HAP-1 (cell line): ENCODE measurements around the gene FOXR1.
"Not testable (repeated sequence)": the region's sequence is repeated elsewhere in the genome, so short reads cannot be mapped to it uniquely, and the experiment has no call there.

Source experiments
- DNase-seq, 2 experiments: peaks; one replicate each; pipeline ENCODE4 v3.0.0-alpha.2; 2016 to 2020; ENCODE audit warnings: low spot score in 2 of 2
- H3K27me3 ChIP-seq: fragments of 250-450 bp; sonication (Bioruptor Pico); 2 replicates; pipeline ENCODE4 v1.5.1; 2020; ENCODE audit warnings: low read depth, mild to moderate bottlenecking, moderate library complexity
- H3K36me3 ChIP-seq: fragments of 250-450 bp; sonication (Bioruptor Pico); replicated peaks from 2 replicates; pipeline ENCODE4 v1.5.1; 2020; ENCODE audit warnings: mild to moderate bottlenecking
- H3K4me1 ChIP-seq: fragments of 250-450 bp; sonication (Bioruptor Pico); 2 replicates; pipeline ENCODE4 v1.5.1; 2020; ENCODE audit warnings: mild to moderate bottlenecking
- H3K4me3 ChIP-seq: fragments of 250-450 bp; sonication (Bioruptor Pico); 2 replicates; pipeline ENCODE4 v1.5.1; 2020; ENCODE audit warnings: mild to moderate bottlenecking, moderate library complexity
- H3K9me3 ChIP-seq: fragments of 250-450 bp; sonication (Bioruptor Pico); 2 replicates; pipeline ENCODE4 v1.5.1; 2020; ENCODE audit warnings: mild to moderate bottlenecking, moderate library complexity
- in situ Hi-C: fragments of 300-500 bp; cut with MboI; formaldehyde crosslinking; loops from 3 replicates; pipeline ENCODE4 v1.14.3; 2020; ENCODE audit warnings: low sequenced_read_pairs, inconsistent platforms, mixed read lengths

Gene FOXR1

DNA sequence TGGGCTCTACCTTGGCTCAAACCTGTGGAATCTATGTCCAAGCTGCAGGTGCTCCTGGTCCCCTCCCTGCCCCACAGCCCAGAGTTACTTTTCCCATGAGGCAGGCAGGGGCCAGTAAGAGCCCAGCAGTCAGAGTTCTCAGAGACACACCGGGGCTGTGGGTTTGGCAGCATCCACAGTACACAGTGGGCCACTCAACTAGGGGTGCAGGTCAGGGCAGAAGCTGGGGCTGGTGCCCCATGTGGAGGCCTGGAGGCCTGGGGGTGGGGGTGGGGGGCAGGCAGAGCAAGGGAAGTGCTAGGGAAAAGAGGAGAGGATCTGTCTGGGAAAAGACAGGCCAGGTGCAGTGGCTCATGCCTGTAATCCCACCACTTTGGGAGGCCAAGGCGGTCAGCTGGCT lies 13.0 kb upstream of the FOXR1 start:
- Histone ChIP-seq H3K36me3 (no peaks in the 10 kb centered on the region), H3K27me3 (peaks cover 4% of the 10 kb centered on the region; the same call in 1 of the 2 replicates), H3K4me3 (no peak overlapping the region), H3K4me1 (no peaks in the 10 kb centered on the region), H3K9me3 (no peaks in the 10 kb centered on the region)
- in situ Hi-C loops: loop anchor here (5.0 kb wide), 1 partner anchor 51 kb away; no protein-coding TSS in a partner anchor
- DNase-seq: no peak

DNA sequence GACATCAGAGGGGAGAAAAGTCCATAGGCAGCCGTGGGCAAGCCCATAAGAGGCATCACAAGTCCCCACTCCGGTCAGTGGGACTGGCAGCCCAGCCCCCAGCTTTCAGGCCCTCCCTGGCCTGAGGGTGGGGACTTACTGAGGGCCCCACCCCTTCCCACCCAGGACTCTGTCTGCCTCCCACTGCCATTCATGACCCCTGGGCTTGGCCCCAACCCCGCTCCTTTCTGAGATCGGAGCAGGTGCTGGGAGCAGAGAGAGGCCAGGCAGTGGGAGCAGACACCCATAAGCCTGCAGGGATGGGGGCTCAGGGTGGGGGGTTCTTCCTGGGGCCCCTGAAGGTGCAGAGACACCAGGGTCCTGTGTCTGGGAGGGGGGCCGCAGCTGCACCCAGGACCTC lies 10.4 kb upstream of the FOXR1 start:
- H3K36me3 ChIP-seq: no peaks in the 10 kb centered on the region
- H3K9me3 ChIP-seq: no peaks in the 10 kb centered on the region
- H3K27me3 ChIP-seq: no peaks in the 10 kb centered on the region
- no peak overlapping the region for H3K4me3 ChIP-seq
- in situ Hi-C loops: no loop called here
- DNase-seq: no peak
- H3K4me1 ChIP-seq: no peaks in the 10 kb centered on the region

DNA sequence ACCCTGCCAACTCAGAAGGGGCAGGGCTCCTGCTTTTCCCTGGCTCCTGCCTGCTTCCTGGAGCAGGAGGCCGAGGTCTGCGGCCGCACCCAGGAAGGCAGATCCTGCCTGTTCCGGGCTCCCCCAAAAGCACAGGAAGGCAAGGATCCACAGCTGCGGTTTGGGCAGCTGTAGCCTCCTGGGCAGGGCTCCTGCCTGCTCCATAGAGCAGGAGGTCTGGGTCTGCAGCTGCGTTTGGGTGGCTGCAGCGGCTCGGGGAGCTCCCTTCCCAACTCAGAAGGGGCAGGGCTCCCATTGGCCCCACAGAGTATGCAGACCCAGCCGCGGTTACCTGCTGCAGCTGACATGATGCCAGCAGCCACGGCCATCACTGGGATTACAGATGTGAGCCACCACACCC lies 10.0 kb upstream of the FOXR1 start:
- Histone ChIP-seq H3K9me3 (no peaks in the 10 kb centered on the region), H3K36me3 (no peaks in the 10 kb centered on the region), H3K27me3 (no peaks in the 10 kb centered on the region), H3K4me3 (no peak overlapping the region), H3K4me1 (no peaks in the 10 kb centered on the region)
- DNase-seq: no peak
- in situ Hi-C loops: no loop called here

DNA sequence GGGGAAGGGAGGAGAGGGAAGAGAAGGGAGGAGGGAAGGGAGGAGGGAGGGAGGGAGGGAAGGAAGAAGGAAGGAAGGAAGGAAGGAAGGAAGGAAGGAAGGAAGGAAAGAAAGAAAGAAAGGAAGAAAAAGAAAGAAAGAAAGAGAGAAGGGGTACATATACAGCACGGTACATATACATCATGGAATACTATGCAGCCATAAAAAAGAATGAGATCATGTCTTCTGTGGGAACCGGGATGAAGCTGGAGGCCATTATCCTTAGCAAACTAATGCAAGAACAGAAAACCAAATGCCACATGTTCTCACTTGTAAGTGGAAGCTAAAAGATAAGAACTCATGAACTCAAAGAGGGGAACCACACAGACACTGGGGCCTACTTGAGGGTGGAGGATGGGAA lies 2.1 kb upstream of the FOXR1 start:
- H3K9me3 ChIP-seq, H3K27me3 ChIP-seq, H3K36me3 ChIP-seq, H3K4me1 ChIP-seq, H3K4me3 ChIP-seq, in situ Hi-C loops, DNase-seq: not testable (repeated sequence)

DNA sequence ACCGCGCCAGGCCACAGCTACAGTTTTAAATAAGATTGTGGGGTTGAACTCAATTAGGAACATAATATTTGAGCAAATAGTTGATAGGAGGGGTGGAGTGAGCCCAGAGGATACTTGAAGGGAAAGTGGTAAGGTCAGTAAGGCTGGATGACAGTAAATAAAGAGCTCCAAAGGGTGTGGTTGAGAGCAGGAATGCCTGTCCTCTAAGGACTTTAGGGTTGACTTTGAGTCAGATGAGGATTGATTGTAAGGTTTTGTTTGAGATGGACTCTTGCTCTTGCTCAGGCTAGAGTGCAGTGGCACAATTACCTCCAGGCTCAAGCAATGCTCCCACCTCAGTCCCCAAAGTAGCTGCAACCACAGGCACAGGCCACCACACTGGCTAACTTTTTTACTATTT lies 2.4 kb downstream of the FOXR1 start:
- in situ Hi-C loops: no loop called here
- H3K27me3 ChIP-seq: no peaks in the 10 kb centered on the region
- DNase-seq: no peak
- H3K9me3 ChIP-seq: peaks cover 2% of the 10 kb centered on the region; the same call in 1 of the 2 replicates
- H3K4me1 ChIP-seq: no peaks in the 10 kb centered on the region
- H3K36me3 ChIP-seq: no peaks in the 10 kb centered on the region
- no peak overlapping the region for H3K4me3 ChIP-seq

DNA sequence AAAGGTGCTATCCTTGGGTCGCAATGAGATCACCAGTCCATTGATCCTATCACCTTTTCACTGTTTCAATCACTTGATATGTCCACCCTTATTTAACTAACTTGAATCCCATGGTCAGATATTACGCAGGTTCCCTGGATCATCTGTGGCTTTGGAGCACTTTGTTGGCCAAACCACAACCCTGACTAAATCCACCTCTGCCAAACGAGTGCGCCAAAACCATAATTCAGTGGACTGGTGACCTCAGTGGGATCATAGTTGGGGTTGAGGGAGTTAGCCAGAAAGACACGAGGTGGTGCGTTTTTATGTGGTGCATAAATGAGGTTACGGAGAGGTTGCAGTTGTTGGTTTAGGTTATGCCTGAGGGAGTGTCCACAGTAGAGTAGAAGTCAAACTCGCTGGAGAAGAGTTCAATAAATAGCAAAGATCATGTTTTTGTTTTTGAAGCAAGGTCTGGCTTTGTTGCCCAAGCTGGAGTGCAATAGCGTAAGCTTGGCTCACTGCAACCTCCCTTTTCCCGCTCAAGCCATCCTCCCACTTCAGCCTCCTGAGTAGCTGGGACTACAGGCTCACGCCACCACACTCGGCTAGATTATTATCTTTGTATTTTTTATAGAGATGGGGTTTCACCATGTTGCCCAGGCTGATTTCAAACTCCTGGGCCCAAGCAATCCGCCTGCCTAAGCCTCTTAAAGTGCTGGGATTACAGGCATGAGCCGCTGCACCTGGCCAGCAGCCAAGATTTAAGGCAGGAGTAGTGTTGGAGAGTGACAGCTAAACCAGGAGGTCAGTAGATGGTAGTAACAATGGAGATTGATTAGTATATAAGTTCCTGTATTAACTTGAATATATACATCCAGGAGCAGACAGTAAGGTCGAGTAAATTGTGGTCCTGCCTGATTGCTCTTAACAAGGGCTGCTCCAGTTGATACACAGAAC lies 4.5 kb downstream of the FOXR1 start:
- no peaks in the 10 kb centered on the region for H3K9me3 ChIP-seq
- H3K4me1 ChIP-seq: no peaks in the 10 kb centered on the region
- H3K36me3 ChIP-seq: no peaks in the 10 kb centered on the region
- DNase-seq: peak; percentile 29 to 71
- in situ Hi-C loops: no loop called here
- no peaks in the 10 kb centered on the region for H3K27me3 ChIP-seq
- H3K4me3 ChIP-seq: no peak overlapping the region

DNA sequence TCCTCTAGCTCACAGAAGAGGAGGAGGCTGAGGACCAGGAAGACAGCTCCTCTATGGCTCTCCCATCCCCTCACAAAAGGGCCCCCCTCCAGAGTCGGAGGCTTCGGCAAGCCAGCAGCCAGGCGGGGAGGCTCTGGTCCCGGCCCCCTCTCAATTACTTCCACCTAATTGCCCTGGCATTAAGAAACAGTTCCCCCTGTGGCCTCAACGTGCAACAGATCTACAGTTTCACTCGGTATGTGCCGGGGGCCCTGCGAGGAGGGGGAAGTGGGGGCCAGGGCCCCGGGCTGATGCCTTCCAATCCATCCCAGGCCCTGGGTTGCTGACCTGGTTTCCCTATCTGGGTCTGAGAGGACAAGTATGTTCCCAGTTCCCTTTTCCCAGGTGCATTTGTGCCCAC lies 7.9 kb downstream of the FOXR1 start:
- Histone ChIP-seq H3K9me3 (no peaks in the 10 kb centered on the region), H3K4me1 (no peaks in the 10 kb centered on the region), H3K4me3 (no peak overlapping the region), H3K27me3 (no peaks in the 10 kb centered on the region), H3K36me3 (no peaks in the 10 kb centered on the region)
- no peak for DNase-seq
- in situ Hi-C loops: no loop called here

DNA sequence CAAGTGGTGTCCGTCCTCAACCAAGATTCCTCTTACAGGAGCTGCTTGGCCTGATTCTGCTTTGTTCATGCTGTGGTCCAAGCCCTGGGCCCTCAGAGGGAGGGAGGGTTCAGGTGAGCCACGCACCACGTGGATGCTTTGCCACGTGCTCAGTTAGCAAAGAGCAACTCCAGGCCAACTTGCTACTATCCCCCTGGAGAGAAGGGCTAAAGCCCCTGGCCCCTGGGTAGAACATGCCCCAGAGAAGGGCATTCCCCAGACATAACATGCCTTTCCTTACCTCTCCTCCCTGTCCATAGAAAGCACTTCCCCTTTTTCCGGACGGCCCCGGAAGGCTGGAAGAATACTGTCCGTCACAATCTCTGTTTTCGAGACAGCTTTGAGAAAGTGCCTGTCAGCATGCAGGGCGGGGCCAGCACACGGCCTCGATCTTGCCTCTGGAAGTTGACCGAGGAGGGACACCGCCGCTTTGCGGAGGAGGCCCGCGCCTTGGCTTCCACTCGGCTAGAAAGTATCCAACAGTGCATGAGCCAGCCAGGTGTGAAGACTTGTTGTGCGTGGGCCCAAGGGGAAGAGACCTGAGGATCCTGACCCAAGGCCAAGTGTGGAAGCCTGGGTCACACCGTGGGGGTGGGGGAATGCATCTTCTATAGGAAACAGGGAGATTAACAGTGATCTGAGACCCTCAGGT lies 8.8 kb downstream of the FOXR1 start:
- peak in 1 of 2 experiments; percentile 18 for DNase-seq
- H3K4me3 ChIP-seq: no peak overlapping the region

DNA sequence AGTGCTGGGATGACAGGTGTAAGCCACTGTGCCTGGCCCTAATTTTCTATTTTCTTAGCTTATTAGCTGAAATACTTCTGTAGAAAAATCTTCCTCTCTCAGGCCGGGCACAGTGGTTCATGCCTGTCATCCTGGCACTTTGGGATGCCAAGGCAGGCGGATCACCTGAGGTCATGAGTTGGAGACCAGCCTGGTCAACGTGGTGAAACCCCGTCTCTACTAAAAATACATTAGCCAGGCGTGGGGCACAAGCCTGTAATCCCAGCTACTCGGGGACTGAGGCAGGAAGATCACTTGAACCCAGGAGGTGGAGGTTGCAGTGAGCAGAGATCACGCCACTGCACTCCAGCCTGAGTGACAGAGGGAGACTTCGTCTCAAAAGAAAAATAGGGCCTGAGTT lies 12.8 kb downstream of the FOXR1 start:
- in situ Hi-C loops, DNase-seq, H3K4me1 ChIP-seq, H3K27me3 ChIP-seq, H3K9me3 ChIP-seq, H3K36me3 ChIP-seq, H3K4me3 ChIP-seq: not testable (repeated sequence)

More for the DNA sequence above, 8.8 kb downstream of the FOXR1 start:
- Histone ChIP-seq H3K4me1 (no peaks in the 10 kb centered on the region), H3K27me3 (no peaks in the 10 kb centered on the region), H3K9me3 (no peaks in the 10 kb centered on the region), H3K36me3 (no peaks in the 10 kb centered on the region)
- in situ Hi-C loops: no loop called here

DNA sequence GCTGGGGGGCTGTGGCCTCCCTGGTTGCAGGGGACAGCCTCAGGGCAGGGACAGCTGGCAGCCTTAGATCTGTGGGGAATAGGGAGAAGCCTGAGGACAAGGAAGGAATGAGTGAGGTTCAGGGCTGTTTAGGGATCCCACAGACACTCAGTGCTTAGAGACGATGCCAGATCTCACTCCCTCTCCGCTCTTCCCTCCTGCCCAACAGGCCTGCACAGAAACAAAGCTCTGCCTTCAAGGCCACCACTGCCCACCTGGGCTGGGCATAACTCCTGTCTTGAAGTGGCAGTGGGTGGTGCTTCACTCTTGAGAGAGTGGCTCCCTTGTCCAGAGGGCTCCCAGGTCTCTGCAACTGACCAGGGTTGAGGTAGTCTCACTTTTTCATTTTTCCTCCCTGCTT lies 13.3 kb downstream of the FOXR1 start:
- Histone ChIP-seq H3K9me3 (no peaks in the 10 kb centered on the region), H3K4me1 (no peaks in the 10 kb centered on the region), H3K4me3 (no peak overlapping the region), H3K36me3 (no peaks in the 10 kb centered on the region), H3K27me3 (no peaks in the 10 kb centered on the region)
- no peak for DNase-seq
- in situ Hi-C loops: no loop called here

DNA sequence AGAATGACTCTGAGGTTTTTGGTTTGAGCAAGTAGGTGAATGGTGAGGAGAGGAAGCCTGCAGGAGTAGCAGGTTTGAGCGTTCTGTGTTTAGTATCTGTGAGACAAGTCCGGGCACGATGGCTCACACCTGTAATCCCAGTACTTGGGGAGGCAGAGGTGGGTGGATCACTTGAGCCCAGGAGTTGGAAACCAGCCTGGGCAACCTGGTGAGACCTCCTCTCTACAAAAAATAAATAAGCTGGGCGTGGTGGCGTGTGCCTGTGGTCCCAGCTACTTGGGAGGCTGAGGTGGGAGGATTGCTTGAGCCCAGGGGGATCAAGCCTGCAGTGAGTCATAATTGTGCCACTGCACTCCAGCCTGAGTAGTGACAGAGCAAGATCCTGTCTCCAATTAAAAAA lies 16.7 kb downstream of the FOXR1 start:
- H3K36me3 ChIP-seq: no peaks in the 10 kb centered on the region; the same call in 1 of the 2 replicates
- in situ Hi-C loops: no loop called here
- no peaks in the 10 kb centered on the region for H3K27me3 ChIP-seq
- no peak for DNase-seq
- no peaks in the 10 kb centered on the region for H3K4me1 ChIP-seq
- 0 out of 2 replicates have a peak, but pooled peaks cover 3% of the 10 kb centered on the region for H3K9me3 ChIP-seq
- no peak overlapping the region for H3K4me3 ChIP-seq

DNA sequence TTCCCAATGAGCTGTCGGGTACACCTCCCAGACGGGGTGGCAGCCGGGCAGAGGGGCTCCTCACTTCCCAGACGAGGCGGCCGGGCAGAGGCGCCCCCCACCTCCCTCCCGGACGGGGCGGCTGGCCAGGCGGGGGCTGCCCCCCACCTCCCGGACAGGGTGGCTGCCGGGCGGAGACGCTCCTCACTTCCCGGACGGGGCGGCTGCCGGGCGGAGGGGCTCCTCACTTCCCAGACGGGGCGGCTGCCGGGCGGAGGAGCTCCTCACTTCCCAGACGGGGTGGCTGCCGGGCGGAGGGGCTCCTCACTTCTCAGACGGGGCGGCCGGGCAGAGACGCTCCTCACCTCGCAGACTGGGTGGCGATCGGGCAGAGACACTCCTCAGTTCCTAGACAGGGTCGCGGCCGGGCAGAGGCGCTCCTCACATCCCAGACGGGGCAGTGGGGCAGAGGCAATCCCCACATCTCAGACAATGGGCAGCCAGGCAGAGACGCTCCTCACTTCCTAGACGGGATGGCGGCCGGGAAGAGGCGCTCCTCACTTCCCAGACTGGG lies 20.0 kb downstream of the FOXR1 start:
- H3K27me3 ChIP-seq, H3K4me1 ChIP-seq, H3K9me3 ChIP-seq, H3K4me3 ChIP-seq, in situ Hi-C loops, DNase-seq: not testable (repeated sequence)
- peaks cover 11% of the 10 kb centered on the region; the same call in 1 of the 2 replicates for H3K36me3 ChIP-seq

DNA sequence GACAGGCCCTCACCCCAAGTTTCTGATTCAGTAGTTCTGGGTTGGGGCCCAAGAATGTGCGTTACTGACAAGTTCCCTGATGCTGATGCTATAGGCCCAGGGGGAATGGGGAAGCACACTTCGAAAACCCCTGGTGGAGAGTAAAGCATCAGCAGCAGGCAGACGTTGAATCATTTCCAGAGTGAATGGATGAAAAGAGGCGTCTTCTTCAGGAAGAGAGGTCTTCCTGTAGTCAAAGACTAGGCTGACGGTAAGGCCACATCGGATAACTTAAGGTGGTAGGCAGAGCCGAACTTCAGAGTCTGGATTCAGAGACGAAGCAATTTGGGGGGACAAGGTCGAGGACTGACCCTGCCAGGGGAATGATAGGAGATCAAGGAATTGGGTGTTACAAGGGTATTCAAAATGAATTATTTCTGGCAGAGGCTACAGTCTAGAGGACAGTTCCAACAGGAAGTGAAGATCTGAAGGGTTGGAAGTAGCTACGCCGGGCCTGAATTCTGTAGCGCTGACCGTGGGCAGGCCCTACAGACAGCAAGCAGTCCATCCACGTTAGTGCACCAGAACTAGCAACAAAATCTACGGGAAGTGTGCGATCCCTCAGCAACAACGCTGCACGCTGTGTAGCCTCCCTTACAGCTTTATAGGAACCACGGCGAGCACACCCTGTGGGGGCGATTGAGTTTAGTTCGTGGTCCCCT lies 25.5 kb downstream of the FOXR1 start:
- peak; percentile 32 to 43 for DNase-seq
- Histone ChIP-seq H3K27me3 (no peaks in the 10 kb centered on the region), H3K4me3 (peak overlapping the region; percentile 89), H3K36me3 (peaks cover 40% of the 10 kb centered on the region), H3K9me3 (0 out of 2 replicates have a peak, but pooled peaks cover 3% of the 10 kb centered on the region), H3K4me1 (peaks cover 19% of the 10 kb centered on the region)
- in situ Hi-C loops: no loop called here
